NCI-H82 treated with DMSO at 0.1 percent for 48 hours (cell line): Measurements from ENCODE around the gene TMEM45B.
"Not testable (repeated sequence)": the region's sequence is repeated elsewhere in the genome, so short reads cannot be mapped to it uniquely, and the experiment has no call there.

Source experiments
- DNase-seq: peaks from one replicate; lab custom pipeline; 2025; ENCODE audit not compliant: unreplicated experiment; lab: John Stamatoyannopoulos, UW

TMEM45B gene

DNA sequence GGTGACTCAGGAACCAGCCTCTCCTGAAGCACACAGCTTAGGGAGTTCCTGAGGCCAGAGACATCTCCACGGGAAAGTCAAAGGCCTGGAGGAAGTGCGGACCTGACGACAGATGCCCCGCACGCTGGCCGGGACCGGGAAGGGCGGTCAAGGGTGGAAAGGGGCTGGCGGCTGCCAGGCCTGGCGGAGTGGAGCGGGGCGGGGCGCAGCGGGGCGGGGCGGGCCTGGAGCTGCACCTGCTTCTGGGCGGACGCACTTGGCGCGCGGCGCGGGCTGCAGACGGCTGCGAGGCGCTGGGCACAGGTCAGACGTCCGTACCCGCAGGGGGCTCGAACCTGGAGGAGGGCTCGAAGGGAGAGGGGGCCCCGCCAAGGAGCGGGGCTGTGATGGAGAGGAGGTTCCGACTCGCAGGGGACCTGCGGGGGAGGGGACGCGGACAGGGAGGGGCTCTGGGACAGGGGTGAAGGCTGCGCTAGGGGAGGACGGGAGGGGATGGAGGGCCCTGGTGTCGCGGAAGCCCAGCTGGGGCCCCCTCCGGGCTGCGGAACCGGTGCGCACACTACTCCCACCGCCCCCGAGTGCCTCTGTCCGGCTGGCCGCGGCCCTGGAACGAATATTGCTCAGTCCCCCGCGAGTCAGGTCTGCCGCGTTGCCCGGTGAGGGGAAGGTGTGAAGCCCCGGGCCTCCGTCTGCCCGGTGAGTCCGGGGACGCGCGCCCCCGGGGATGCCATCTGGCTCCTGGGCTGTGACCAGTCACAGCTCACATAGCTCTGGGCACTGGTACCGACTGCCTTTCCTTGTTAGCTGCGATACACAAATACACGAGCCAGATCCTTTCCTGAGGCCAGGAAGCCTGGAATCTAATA lies at the start of gene TMEM45B:
TMEM45B (plus strand) TSS at position 253 of the 866 bp plus-strand sequence. CDS start 36,635 bp downstream, outside the sequence.
- DNase-seq, result no peak

DNA sequence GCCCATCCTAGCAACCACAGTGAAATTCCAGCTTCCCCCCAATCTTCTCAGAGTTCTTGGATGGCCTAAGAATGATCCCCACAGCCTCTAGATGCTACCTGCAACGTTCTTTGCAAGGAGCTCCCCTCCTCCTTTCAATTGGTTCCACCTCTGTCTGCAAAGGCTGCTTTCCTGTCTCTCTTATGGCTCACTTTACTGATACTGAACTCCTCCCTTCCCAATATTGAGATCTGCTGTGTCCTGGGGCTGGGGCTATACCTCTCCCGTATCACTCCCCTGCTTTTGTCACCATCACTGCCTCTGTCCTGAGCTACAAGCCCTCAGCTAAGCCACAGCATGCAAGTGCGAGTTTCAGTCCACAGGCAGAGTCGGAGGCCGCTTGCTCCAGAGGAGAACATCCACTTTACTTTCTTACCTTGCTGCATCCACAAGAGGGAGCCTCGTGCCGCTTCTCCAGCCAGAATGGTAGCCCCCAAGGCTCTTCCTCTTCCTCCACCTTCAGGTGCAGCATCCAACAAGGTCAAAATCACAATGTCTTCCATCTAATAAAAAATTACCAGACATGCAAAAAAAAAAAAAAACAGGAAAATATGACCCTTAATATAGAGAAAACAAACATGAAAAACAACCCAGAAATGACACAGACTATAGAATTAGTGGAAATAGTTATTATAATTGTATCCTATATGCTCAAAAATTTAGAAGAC lies 48.6 kb upstream of the TMEM45B start:
- DNase-seq, result no peak

DNA sequence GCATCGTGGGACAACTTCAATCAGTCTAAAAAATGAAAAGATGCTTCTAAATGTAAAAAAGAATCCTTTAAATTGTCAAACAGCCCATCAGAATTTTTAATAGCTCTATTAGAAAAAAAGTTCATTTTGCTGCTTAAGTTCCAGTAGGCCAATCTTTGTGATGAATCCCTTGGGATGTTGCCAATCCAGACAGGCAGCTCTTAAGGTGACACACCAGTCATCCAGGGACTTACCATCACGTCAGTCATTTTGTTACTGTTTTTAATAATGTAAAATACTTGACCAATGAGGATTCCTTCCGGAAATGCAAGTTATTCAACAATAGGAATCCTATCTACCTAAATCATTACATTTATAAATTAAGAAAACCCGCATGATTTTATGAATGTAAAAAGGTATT lies 47.8 kb upstream of the TMEM45B start:
- no peak for DNase-seq

DNA sequence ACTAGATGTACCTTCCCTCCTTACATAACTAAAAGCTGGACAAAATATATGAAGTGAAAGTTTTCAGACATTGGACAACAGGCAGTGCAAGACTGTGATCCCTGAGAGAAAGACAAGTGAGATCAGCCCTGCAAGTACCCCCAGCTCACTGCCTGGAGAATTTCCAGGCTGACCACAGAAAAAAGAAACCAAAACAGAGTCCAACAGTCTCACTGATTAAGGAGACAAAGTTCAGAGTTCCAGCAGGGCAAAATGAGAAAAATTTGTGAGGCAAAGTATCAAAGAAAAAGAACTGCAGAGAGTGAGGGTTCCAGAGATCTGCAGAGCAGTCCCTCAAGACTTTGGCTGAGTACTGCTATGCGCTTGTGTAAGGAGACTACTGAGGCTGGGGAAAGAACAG lies 47.3 kb upstream of the TMEM45B start:
- DNase-seq, result no peak

DNA sequence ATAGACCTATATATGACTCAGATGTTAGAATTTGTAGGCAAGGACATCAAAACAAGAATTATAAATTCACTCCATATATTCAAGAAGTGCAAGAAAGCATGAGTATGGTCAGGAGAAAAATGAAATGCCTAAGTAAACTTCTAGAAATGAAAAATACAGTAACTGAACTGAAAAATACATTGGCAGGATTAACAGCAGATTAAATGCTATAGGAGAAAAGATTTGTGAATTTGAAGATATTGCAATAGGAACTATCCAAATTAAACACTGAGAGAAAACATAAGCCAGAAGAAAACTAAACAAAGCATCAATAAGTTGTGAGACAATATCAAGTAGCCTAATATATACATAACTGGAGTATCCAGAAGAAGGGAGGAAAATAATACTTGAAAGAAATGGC lies 46.6 kb upstream of the TMEM45B start:
- DNase-seq, result no peak

DNA sequence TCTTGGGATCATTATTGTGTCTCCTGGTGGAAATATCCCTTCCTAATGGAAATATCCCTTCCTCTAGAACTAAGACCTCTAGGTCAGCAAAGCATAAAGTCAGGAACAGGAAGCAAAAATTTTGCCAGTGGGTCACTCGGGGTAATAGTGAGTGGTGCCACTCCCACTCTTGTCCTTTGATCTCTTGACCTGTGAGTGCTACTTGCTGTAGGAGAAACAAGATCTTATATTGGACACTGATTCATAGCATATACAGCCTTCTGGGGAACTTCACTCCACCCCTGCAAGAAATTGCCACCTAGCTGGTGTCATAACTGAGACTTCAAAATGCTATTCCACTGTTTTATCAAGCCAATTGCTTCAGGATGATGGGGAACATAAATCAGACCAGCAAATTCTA lies 44.7 kb upstream of the TMEM45B start:
- no peak for DNase-seq

DNA sequence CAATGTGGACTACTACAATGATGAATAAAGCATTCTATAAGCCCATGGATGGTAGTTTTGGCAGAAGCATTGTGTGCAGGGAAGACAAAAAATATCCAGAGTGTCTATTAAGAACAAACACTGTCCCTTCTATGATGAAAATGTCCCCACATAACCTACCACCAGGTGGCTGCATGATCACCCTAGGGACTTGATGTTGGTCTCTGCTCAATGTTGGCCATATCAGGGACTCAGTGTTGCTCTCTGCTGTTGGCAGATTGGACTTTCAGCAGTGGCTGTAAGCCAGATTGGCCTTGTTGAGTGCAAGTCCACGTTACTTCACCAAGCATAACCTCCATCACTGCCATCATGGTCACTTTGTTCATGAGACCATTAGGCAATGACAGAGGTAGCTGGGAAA lies 44.2 kb upstream of the TMEM45B start:
- DNase-seq, result not testable (repeated sequence)

DNA sequence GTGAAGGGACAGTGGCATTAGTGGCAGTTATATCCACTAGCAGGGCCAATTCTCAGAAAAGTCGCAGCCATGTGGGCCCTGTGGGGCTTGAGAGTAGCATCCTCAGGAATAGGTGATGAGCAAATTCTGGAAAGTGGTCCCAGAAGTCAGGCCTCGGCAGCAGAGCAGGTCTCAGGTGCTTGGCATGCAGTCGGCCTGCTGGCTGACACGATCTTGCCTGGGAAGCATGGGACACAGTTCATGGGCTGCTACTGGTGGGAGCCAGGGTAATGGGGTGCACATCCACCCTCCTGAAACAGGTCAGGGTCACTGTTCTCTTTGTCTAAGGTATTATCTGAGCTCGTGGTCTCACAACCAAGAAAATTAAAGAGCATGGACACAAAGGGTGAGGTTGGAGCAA lies 36.8 kb upstream of the TMEM45B start:
- DNase-seq, result no peak

DNA sequence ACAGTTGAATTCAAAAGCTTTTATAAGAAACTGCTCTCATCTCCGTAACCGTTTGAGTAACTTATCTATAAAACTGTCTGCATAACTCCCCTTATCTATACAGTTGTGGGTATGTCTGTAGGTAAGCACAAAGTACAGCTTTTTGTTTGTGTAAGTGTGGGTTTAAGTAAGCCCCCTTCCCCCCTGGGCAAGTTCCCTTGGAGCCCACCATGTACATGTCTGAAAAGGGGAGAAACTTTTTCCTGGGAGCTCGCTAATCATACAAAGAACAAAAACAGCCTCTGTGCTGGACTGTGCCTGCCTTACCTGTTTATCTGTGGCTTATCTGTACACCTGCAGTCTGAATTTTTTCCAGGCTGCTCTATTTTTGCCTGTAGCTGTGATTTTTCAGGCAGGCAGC lies 36.3 kb upstream of the TMEM45B start:
- no peak for DNase-seq

DNA sequence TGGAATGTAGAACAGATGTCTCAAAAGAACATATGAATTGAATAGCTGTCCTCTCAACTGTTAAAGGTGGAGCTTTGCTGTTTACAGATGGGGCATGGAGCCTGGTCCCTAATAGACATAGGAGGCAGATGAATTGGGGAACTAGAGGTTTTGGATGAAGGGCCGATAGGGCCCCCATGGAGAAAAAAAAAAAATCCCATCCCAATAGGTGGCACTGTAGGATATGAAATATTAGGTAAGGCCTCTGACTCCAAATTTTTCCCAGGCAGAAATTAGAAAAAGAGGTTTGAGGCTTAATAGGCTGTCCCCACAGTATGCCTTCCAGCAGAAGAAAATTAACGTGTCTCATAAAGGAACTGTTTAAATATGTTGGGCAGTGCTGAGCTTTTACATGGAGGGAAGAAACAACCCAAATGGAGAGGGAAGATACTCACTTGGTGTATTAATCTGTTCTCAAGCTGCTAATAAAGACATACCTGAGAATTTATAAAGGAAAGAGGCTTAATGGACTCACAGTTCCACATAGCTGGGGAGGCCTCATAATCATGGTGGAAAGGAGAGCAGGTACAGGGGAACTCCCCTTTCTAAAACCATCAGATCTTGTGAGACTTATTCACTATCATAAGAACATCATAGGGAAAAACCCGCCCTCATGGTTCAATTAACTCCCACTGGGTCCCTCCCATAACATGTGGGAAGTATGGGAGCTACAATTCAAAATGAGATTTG lies 30.1 kb upstream of the TMEM45B start:
- DNase-seq, result no peak

DNA sequence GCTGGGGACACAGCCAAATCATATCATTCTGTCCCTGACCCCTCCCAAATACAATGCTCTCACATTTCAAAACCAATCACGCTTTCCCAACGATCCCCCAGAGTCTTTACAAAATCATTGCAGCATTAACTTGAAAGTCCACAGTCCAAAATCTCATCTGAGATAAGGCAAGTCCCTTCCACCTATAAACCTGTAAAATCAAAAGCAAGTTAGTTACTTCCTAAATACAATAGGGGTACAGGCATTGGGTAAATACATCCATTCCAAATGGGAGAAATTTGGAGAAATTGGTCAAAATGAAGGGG lies 29.6 kb upstream of the TMEM45B start:
- DNase-seq, result not testable (repeated sequence)

DNA sequence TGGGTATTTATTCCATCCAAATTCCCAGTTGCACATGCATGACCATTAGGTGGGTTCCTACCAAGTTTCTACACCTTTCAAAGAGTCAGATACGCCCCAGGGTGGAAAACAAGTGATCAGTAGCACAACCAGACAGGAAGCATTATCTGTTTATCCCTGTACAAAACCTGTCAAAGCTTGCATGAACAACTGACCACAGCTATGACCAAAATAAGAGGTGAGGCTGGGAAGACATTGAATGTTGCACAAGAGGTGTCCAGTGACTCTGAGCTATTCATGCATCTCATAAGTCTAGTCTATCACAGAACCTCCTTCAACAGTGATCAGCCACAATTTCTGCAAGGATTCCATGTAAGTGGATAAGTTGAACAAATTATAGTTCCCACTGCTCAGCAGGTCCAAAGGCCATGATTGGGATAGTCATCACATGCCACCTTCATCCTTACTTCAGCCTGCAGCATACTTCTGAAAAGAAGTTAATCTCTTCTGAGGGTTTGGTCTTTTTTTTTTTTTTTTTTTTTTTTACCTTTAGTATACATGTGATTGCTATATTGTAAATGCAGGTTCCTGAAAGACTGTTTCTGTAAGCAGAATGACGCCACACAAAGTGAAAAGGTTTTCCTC lies 28.0 kb upstream of the TMEM45B start:
- no peak for DNase-seq

DNA sequence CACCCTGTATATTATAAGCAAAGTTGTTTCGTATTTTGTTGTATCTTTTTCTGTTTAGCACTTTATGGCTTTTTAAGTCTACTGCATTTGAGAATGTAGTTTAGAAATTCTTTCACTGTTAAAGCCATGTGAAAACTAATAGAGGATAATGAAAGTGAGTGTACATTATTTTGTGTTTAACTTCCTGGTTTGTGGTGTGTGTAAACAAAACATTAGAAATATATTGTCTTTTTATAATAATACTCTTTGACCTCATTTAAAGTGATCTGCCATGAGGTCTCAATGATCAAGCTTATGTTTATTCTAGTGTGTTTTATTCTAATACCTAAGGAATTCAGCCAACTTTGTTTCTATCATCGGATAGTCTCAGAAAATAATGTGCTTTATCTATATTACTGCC lies 27.4 kb upstream of the TMEM45B start:
- no peak for DNase-seq

DNA sequence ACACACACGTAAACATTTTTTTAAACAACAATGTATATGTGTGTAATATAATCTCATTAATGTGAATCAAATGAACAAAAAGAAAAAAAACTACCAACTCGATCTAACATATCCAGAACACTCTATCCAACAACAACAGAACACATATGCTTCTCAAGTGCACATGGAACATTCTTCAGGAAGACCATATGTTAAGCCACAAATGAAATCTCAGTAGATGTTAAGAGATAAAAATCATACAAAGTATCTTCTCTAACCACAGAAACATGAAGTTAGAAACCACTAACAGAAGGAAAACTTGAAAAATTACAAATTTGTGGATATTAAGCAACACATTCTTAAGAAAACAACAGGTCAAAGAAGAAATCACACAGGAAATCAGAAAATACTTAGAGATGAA lies 25.5 kb upstream of the TMEM45B start:
- DNase-seq, result no peak

DNA sequence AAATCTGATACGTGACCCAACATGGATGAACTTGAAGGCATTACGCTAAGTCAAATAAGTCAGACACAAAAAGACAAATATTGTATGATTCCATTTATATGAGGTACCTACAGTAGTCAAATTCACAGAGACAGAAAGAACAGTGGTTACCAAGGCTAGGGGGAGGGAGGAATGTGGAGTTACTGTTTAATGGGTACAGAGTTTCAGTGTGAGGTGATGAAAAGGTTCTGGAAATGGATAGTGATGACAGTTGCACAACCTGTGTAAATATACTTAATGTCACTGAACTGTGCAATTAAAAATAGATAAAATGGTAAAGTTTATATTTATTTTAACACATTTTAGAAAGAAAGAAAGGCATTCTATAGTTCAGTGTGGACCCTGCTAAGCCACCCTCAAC lies 24.1 kb upstream of the TMEM45B start:
- no peak for DNase-seq

DNA sequence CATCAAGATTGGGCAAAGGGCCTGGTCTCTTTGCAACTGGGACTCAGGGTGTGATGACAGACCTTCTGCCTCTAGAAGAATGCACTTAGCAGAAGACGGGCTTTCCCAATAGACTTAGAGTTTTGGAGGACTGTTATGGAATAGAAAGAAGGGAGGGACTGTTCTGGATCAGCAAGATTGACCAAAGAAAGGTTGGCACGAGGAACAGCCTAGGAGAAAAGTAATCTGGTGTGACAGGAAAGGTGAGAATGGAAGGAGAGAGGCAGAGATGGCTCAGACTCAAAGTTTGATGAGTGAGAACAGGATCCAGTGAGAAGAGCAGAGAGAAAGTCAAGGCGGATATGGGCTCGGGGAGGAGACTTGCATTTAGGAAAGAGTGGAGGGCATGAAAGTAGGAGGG lies 23.0 kb upstream of the TMEM45B start:
- no peak for DNase-seq

DNA sequence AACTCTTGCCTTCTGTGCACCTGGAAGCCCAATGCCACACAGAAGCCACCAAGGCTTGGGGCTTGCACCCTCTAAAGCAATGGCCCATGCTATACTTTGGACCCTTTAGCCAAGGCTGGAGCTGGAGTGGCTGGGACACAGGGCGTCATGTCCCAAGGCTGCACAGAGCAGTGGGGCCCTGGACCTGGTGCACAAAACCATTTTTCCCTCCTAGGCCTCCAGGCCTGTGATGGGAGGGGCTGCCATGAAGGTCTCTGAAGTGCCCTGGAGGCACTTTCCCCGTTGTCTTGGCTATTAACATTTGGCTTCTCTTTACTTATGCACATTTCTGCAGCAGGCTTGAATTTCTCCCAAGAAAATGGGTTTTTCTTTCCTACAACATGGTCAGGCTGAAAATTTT lies 20.6 kb upstream of the TMEM45B start:
- DNase-seq, result no peak

DNA sequence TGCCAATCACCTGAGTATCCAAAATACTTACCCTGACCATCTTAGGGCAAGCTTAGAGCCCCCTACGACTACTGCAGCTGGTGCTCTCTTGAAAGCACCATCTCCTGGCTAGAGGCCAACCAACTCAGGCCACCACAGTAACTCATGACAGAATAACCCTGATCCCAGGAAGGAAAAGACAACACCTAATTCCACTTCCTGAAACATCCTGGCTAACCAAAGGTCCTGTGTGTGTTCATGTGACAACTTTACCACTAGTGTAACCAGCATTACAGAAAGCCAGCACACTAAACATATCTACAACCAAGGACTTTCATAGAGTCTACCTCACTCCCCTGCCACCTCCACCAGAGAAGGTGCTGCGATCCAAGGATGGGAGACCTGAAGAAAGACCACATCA lies 17.4 kb upstream of the TMEM45B start:
- DNase-seq, result no peak

DNA sequence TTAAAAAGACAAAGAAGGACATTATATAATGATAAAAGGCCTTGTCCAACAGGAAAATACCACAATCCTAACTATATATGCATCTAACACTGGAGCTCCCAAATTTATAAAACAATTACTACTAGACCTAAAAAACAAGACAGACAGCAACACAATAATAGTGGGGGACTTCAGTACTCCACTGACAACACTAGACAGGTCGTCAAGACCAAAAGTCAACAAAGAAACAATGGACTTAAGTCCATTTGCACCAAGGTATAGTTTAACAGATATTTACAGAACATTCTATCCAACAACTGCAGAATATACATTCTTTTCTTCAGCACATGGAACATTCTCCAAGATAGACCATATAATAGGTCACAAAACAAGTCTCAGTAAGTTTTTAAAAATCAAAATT lies 15.5 kb upstream of the TMEM45B start:
- DNase-seq, result not testable (repeated sequence)

DNA sequence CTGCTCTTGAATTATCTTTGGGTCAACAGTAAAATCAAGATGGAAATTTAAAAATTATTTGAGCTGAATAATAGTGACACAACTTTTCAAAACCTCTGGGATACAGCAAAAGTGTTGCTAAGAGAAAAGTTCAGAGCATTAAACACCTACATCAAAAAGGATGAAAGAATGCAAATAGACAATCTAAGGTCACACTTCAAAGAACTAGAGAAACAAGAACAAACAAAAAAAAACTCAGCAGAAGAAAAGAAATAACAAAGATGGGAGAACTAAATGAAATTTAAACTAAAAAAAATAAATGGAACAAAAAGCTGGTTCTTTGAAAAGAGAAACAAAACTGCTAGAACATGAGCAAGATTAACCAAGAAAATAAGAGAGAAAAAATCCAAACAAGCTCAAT lies 15.0 kb upstream of the TMEM45B start:
- no peak for DNase-seq

DNA sequence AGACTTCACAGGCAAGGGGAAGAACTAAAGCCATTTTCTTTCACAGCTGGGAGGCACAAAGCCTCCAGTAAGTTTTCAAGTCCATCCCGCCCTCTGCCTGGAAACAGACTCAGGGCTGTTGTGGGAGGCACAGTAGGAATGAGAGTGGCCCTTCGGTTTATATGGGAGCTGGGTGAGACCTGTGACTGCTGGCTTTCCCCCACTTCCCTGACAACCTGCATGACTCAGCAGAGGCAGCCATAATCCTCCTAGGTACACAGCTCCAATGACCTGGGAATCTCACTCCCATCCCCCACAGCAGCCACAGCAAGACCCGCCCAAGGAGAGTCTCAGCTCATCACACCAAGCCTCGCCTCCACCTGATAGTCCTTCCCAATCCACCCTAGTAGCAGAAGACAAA lies 12.1 kb upstream of the TMEM45B start:
- no peak for DNase-seq

DNA sequence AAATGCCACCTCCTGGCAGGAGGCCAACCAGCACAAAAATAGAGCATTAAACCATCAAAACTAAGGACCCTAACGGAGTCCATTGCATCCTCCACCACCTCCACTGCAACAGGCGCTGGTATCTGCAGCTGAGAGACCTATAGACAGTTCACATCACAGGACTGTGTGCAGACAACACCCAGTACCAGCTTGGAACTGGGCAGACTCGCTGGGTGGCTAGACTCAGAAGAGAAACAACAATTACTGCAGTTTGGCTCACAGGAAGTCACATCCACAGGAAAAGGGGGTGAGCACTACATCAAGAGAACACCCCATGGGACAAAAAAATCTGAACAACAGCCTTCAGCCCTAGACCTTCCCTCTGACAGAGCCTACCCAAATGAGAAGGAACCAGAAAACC lies 11.6 kb upstream of the TMEM45B start:
- DNase-seq, result no peak
